GM12878 (cell line): Measurements from ENCODE around the gene ANAPC4. TPM values are rescaled to one million over a fixed set of nuclear protein-coding genes. Genes with fewer than 3 reads are reported as not detected.

Experiments
- ATAC-seq: fragments of 200-7000 bp; cut with Tn5 transposase; 3 replicates; pipeline ENCODE4 v1.9.1; 2020; ENCODE audit warnings: mild to moderate bottlenecking, moderate library complexity
- BruUV-seq: library from RNA; stranded (reverse); fragments of 400-500 nt; replicated peaks from 2 replicates; lab custom pipeline; 2021; lab: Mats Ljungman, UMichigan
- CTCF ChIA-PET: fragments of 300-600 bp; sonication (Branson Sonifier 250); formaldehyde crosslinking; extraction: SDS; loops from one replicate; lab custom pipeline; 2021; ENCODE audit warnings: inconsistent platforms; lab: Yijun Ruan, JAX
- POLR2A ChIA-PET: fragments of 350-600 bp; formaldehyde crosslinking; extraction: SDS; loops from one replicate; lab custom pipeline; 2021; ENCODE audit warnings: inconsistent platforms; lab: Charles Lee
- RAD21 ChIA-PET: fragments of 300-600 bp; sonication (Branson Sonifier 250); formaldehyde crosslinking; loops from one replicate; lab custom pipeline; 2023; ENCODE audit warnings: antibody characterized with exemption; ENCODE audit not compliant: unreplicated experiment; lab: Charles Lee
- SMC1A ChIA-PET: fragments of 300-600 bp; sonication (Branson Sonifier 250); formaldehyde crosslinking; loops from one replicate; lab custom pipeline; 2023; ENCODE audit not compliant: unreplicated experiment, uncharacterized antibody; lab: Charles Lee
- DNase-seq: peaks from one replicate; pipeline ENCODE4 v3.0.0-alpha.2; 2011; ENCODE audit warnings: low read depth, low spot score
- FAIRE-seq: peaks from 3 replicates; lab custom pipeline; 2011; peaks lifted over from hg19 to GRCh38; lab: Jason Lieb, UNC
- H2AFZ ChIP-seq: 2 replicates; pipeline ENCODE4 v1.6.0; 2011; ENCODE audit warnings: low read depth, low read length, control low read depth; ENCODE audit not compliant: control insufficient read depth
- H3K27ac ChIP-seq: 2 replicates; pipeline ENCODE4 v1.5.1; 2011; ENCODE audit warnings: control low read depth; ENCODE audit not compliant: control insufficient read depth, insufficient read depth
- H3K27me3 ChIP-seq, 2 experiments: replicated peaks in 1 of 2; 2 replicates each; pipeline versions ENCODE4 v1.6.0 to v1.6.1; 2011; ENCODE audit warnings: low read length in 1 of 2; ENCODE audit not compliant: control insufficient read depth in 2 of 2, insufficient read depth in 2 of 2
- H3K36me3 ChIP-seq, 2 experiments: 2 replicates each; pipeline ENCODE4 v1.5.1; 2011; ENCODE audit warnings: low read length in 1 of 2; ENCODE audit not compliant: control insufficient read depth in 2 of 2, insufficient read depth in 2 of 2
- H3K4me1 ChIP-seq: 2 replicates; pipeline ENCODE4 v1.6.1; 2011; ENCODE audit warnings: mild to moderate bottlenecking, low read length, moderate library complexity, mixed read lengths; ENCODE audit not compliant: control insufficient read depth, insufficient read depth
- H3K4me2 ChIP-seq: 2 replicates; pipeline ENCODE4 v1.6.0; 2011; ENCODE audit warnings: control low read depth; ENCODE audit not compliant: control insufficient read depth, insufficient read depth
- H3K4me3 ChIP-seq: fragments of 200-600 bp; sonication (generic); 2 replicates; pipeline ENCODE4 v1.5.1; 2016
- H3K79me2 ChIP-seq: 2 replicates; pipeline ENCODE4 v1.6.0; 2011; ENCODE audit warnings: low read length; ENCODE audit not compliant: control insufficient read depth, insufficient read depth
- H3K9ac ChIP-seq: 2 replicates; pipeline ENCODE4 v1.8.0; 2011; ENCODE audit warnings: low read length, control low read depth, mixed read lengths; ENCODE audit not compliant: control insufficient read depth, insufficient read depth
- H3K9me3 ChIP-seq: replicated peaks from 3 replicates; pipeline ENCODE4 v1.5.1; 2011; ENCODE audit warnings: mild to moderate bottlenecking, low read length; ENCODE audit not compliant: control insufficient read depth, insufficient read depth
- H4K20me1 ChIP-seq: 2 replicates; pipeline ENCODE4 v1.6.0; 2011; ENCODE audit not compliant: control insufficient read depth, insufficient read depth
- ATF7 ChIP-seq: fragments of 450-650 bp; IDR thresholded peaks from 2 replicates; pipeline ENCODE4 v1.6.1; 2016; ENCODE audit warnings: low read depth, mild to moderate bottlenecking
- CHD1 ChIP-seq: IDR thresholded peaks from 2 replicates; pipeline ENCODE4 v1.6.1; 2012; ENCODE audit warnings: low read depth, low read length, improper control_type of control experiment
- DPF2 ChIP-seq: fragments of 450-650 bp; IDR thresholded peaks from 2 replicates; pipeline ENCODE4 v1.6.1; 2017; ENCODE audit warnings: mild to moderate bottlenecking
- EED ChIP-seq: sonication (generic); IDR thresholded peaks from 2 replicates; pipeline ENCODE4 v1.6.1; 2016; ENCODE audit warnings: antibody characterized with exemption, low read depth
- IRF4 ChIP-seq: IDR thresholded peaks from 2 replicates; pipeline ENCODE4 v1.6.1; 2011; ENCODE audit warnings: low read depth, low read length
- KLF5 ChIP-seq: fragments of 450-650 bp; IDR thresholded peaks from 2 replicates; pipeline ENCODE4 v1.6.1; 2014; ENCODE audit warnings: mild to moderate bottlenecking; ENCODE audit not compliant: partially characterized antibody
- MYC ChIP-seq: IDR thresholded peaks from 2 replicates; pipeline ENCODE4 v1.6.1; 2011; ENCODE audit warnings: mild to moderate bottlenecking, low read length, moderate library complexity, inconsistent platforms; ENCODE audit not compliant: insufficient read depth, insufficient replicate concordance, insufficient read length, severe bottlenecking
- NR2C2 ChIP-seq: IDR thresholded peaks from 2 replicates; pipeline ENCODE4 v1.6.1; 2011; ENCODE audit warnings: borderline replicate concordance, low read depth; ENCODE audit not compliant: control insufficient read depth, insufficient read length
- NR2F1 ChIP-seq: fragments of 450-650 bp; conservative IDR thresholded peaks from 2 replicates; pipeline ENCODE4 v1.6.1; 2017; ENCODE audit warnings: mild to moderate bottlenecking
- PAX5 ChIP-seq: IDR thresholded peaks from 2 replicates; pipeline ENCODE4 v1.6.1; 2011; ENCODE audit warnings: low read depth, low read length, borderline replicate concordance
- SP1 ChIP-seq: IDR thresholded peaks from one replicate; pipeline ENCODE4 v1.6.1; 2011; ENCODE audit warnings: low read depth, low read length
- TARDBP ChIP-seq: IDR thresholded peaks from 2 replicates; pipeline ENCODE4 v1.6.1; 2016; ENCODE audit warnings: borderline replicate concordance
- YY1 ChIP-seq: IDR thresholded peaks from 2 replicates; pipeline ENCODE4 v1.6.1; 2011; ENCODE audit warnings: low read depth, mild to moderate bottlenecking, low read length
- ZNF217 ChIP-seq: fragments of 450-650 bp; IDR thresholded peaks from 2 replicates; pipeline ENCODE4 v1.6.1; 2017; ENCODE audit warnings: antibody characterized with exemption, mild to moderate bottlenecking
- ZNF24 ChIP-seq: fragments of 450-650 bp; IDR thresholded peaks from 2 replicates; pipeline ENCODE4 v1.6.1; 2017; ENCODE audit warnings: antibody characterized with exemption, mild to moderate bottlenecking
- WGBS: methylation state at CpG from one replicate; pipeline ENCODE4 v1.1.6; 2016; ENCODE audit warnings: low lambda C conversion rate; ENCODE audit not compliant: insufficient replicate concordance, insufficient coverage; ENCODE audit errors: missing lambda C conversion rate; 5-methylcytosine and 5-hydroxymethylcytosine counted together
- in situ Hi-C: fragments of 300-500 bp; cut with MboI; formaldehyde crosslinking; loops from 9 replicates; pipeline ENCODE4 v1.14.3; 2018; ENCODE audit warnings: mixed read lengths
- intact Hi-C: fragments of 100-400 bp; cut with micrococcal nuclease; formaldehyde crosslinking; loops from one replicate; pipeline ENCODE4 v1.14.2; 2022; ENCODE audit not compliant: unreplicated experiment
- polyA plus RNA-seq, 11 experiments: library from polyadenylated mRNA; depleted of rRNA in 4 of 11; unstranded in 6 of 11; stranded (reverse) in 5 of 11; fragments of >200 nt; fragmentation: Nextera tagmentation in 4 of 11; fragmentation: Illumina TruSeq in 1 of 11; extraction: Ambion mirVana in 4 of 11; extraction: Trizol in 1 of 11; gene quantifications; 1 replicate in 1 of 11; 2 replicates in 10 of 11; pipeline versions ENCODE4 v1.2.1 to v1.2.3, GENCODE V29; 2011 to 2016; ENCODE audit warnings: inconsistent platforms in 2 of 11, missing spikeins in 2 of 11, low read depth in 1 of 11
- total RNA-seq, 4 experiments: library from RNA; depleted of rRNA in 3 of 4; stranded (reverse); fragments of >200 nt in 3 of 4; fragmentation: Illumina TruSeq in 1 of 4; extraction: Trizol in 1 of 4; gene quantifications; 2 replicates each; pipeline versions ENCODE4 v1.2.1 to v1.2.3, GENCODE V29; 2013 to 2021
- TF ChIP-seq, protein P1 (sequence below): IDR thresholded peaks from 2 replicates; pipeline ENCODE4 v1.6.1; 2012; ENCODE audit warnings: low read depth, low read length, improper control_type of control experiment
- TF ChIP-seq, protein P2 (sequence below): fragments of 450-650 bp; IDR thresholded peaks from 2 replicates; pipeline ENCODE4 v1.6.1; 2017; ENCODE audit warnings: low read depth, mild to moderate bottlenecking, moderate library complexity
- TF ChIP-seq, protein P3 (sequence below): fragments of 450-650 bp; IDR thresholded peaks from 2 replicates; pipeline ENCODE4 v1.6.1; 2016; ENCODE audit warnings: mild to moderate bottlenecking
- TF ChIP-seq, protein P4 (sequence below): IDR thresholded peaks from 2 replicates; pipeline ENCODE4 v1.6.1; 2012; ENCODE audit warnings: low read depth, low read length, improper control_type of control experiment

Gene ANAPC4
- total and polyA plus RNA-seq, 10 of the 15 experiments (the other 5 are each of a cell fraction or from before 2014, with no cell fraction given) = 16.3 to 50.2 (median 29.9) TPM

DNA sequence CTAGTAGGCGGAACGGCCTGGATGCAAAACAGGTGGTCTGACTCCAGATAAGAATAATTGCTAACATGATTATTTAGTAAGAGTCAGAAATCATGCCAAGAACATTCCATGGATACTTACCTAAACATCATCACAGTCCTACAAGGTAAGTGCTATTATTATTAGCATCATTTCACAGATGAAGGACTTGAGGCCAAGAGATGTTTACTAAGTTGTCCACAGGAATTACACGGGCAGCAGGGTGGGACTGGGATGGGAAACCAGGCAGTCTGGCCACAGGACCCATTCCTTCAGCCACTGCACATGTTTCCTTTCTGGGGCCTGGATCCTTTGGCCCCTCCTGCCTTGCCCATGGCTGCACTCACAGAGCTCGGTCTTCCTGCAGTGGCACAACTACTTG lies 48.3 kb downstream of the ANAPC4 start (continued):
- TF ChIP-seq IRF4 = no peak
- no peak for TF ChIP-seq SP1
- TF ChIP-seq PAX5 = no peak
- no peak for TF ChIP-seq ATF7
- TF ChIP-seq, protein P1, sequence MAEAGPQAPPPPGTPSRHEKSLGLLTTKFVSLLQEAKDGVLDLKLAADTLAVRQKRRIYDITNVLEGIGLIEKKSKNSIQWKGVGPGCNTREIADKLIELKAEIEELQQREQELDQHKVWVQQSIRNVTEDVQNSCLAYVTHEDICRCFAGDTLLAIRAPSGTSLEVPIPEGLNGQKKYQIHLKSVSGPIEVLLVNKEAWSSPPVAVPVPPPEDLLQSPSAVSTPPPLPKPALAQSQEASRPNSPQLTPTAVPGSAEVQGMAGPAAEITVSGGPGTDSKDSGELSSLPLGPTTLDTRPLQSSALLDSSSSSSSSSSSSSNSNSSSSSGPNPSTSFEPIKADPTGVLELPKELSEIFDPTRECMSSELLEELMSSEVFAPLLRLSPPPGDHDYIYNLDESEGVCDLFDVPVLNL = no peak
- TF ChIP-seq, protein P2, sequence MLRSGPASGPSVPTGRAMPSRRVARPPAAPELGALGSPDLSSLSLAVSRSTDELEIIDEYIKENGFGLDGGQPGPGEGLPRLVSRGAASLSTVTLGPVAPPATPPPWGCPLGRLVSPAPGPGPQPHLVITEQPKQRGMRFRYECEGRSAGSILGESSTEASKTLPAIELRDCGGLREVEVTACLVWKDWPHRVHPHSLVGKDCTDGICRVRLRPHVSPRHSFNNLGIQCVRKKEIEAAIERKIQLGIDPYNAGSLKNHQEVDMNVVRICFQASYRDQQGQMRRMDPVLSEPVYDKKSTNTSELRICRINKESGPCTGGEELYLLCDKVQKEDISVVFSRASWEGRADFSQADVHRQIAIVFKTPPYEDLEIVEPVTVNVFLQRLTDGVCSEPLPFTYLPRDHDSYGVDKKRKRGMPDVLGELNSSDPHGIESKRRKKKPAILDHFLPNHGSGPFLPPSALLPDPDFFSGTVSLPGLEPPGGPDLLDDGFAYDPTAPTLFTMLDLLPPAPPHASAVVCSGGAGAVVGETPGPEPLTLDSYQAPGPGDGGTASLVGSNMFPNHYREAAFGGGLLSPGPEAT = no peak
- no peak for TF ChIP-seq MYC
- TF ChIP-seq EED = no peak
- TF ChIP-seq, all 136 proteins: peak for 0

DNA sequence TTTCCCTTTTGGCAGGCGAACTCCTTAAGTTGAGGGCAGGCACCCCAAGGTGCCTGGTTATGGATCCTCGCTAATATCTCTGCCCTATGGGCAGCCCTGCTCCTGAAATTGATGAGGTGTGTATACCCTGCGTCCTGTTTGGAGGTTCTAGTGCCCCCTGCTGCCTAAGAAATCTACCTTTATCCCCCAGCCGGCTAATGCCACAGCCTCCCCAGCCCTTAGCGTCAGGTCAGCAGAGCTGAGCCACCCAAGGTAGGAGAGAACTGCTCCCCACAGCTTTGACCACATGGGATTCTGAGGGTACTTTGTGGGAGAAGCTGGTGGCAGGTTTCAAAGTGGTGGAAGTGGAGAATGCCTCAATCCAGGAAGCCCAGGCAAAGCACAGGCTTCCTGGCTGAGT lies 50.8 kb downstream of the ANAPC4 start:
- 61% methylated on average over 5 of the region's 5 CpGs for WGBS
- H3K9ac ChIP-seq = no peak overlapping the region
- RAD21 ChIA-PET = no interaction called here
- no peak overlapping the region for H3K4me3 ChIP-seq
- no peak overlapping the region for H3K27ac ChIP-seq
- POLR2A ChIA-PET = no interaction called here
- in situ Hi-C loops = no loop called here
- no peaks in the 10 kb centered on the region for H3K4me1 ChIP-seq
- no peaks in the 10 kb centered on the region for H3K27me3 ChIP-seq
- BruUV-seq = no TSS peak
- H3K36me3 ChIP-seq = no peaks in the 10 kb centered on the region
- CTCF ChIA-PET = interaction anchor here (1.1 kb wide), 1 partner anchor 12 kb away, joined by 3 read pairs; no protein-coding TSS in a partner anchor
- SMC1A ChIA-PET = no interaction called here
- intact Hi-C loops = no loop called here
- DNase-seq = no peak
- no peaks in the 10 kb centered on the region for H3K79me2 ChIP-seq
- no peaks in the 10 kb centered on the region for H4K20me1 ChIP-seq
- FAIRE-seq = no peak
- H3K4me2 ChIP-seq = no peak overlapping the region
- no peak overlapping the region for H2AFZ ChIP-seq
- no peak for ATAC-seq
- no peaks in the 10 kb centered on the region for H3K9me3 ChIP-seq
- no peak for TF ChIP-seq DPF2
- no peak for TF ChIP-seq NR2C2
- no peak for TF ChIP-seq NR2F1
- TF ChIP-seq ZNF217 = no peak
- TF ChIP-seq, protein P3, sequence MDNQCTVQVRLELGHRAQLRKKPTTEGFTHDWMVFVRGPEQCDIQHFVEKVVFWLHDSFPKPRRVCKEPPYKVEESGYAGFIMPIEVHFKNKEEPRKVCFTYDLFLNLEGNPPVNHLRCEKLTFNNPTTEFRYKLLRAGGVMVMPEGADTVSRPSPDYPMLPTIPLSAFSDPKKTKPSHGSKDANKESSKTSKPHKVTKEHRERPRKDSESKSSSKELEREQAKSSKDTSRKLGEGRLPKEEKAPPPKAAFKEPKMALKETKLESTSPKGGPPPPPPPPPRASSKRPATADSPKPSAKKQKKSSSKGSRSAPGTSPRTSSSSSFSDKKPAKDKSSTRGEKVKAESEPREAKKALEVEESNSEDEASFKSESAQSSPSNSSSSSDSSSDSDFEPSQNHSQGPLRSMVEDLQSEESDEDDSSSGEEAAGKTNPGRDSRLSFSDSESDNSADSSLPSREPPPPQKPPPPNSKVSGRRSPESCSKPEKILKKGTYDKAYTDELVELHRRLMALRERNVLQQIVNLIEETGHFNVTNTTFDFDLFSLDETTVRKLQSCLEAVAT = no peak
- no peak for TF ChIP-seq TARDBP
- TF ChIP-seq KLF5 = no peak
- TF ChIP-seq CHD1 = no peak
- no peak for TF ChIP-seq ZNF24
- TF ChIP-seq, protein P4, sequence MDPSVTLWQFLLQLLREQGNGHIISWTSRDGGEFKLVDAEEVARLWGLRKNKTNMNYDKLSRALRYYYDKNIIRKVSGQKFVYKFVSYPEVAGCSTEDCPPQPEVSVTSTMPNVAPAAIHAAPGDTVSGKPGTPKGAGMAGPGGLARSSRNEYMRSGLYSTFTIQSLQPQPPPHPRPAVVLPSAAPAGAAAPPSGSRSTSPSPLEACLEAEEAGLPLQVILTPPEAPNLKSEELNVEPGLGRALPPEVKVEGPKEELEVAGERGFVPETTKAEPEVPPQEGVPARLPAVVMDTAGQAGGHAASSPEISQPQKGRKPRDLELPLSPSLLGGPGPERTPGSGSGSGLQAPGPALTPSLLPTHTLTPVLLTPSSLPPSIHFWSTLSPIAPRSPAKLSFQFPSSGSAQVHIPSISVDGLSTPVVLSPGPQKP = no peak
- no peak for TF ChIP-seq YY1
